HK-2 (cell line): ENCODE results near the gene WWOX.
"Not testable (repeated sequence)": the region's sequence is repeated elsewhere in the genome, so short reads cannot be mapped to it uniquely, and the experiment has no call there.

ENCODE experiments used
- DNase-seq: peaks from one replicate; pipeline ENCODE4 v3.0.0-alpha.2; 2018; ENCODE audit not compliant: unreplicated experiment

Gene WWOX

GRCh38 chr16:78099271-78100111 is at the start of gene WWOX:
WWOX (plus strand) TSS chr16:78099654.
- peak; percentile 96 for DNase-seq

GRCh38 chr16:78050734-78051400 is 48.6 kb upstream of the WWOX start:
- DNase-seq: no peak

GRCh38 chr16:78057803-78058564 is 41.5 kb upstream of the WWOX start:
- DNase-seq: no peak

- not testable (repeated sequence) for DNase-seq
Measured at GRCh38 chr16:78059806-78060205, 39.6 kb upstream of the WWOX start.

- no peak for DNase-seq
Measured at GRCh38 chr16:78060295-78060694, 39.2 kb upstream of the WWOX start.

- DNase-seq: no peak
Measured at GRCh38 chr16:78060809-78061208, 38.6 kb upstream of the WWOX start.

- no peak for DNase-seq
Measured at GRCh38 chr16:78065319-78065718, 34.1 kb upstream of the WWOX start.

- DNase-seq: no peak
Measured at GRCh38 chr16:78069913-78070312, 29.5 kb upstream of the WWOX start.

GRCh38 chr16:78072275-78072674 is 27.2 kb upstream of the WWOX start:
- no peak for DNase-seq

GRCh38 chr16:78075800-78076199 is 23.7 kb upstream of the WWOX start:
- no peak for DNase-seq

GRCh38 chr16:78081341-78081740 is 18.1 kb upstream of the WWOX start:
- no peak for DNase-seq

- DNase-seq: no peak
Measured at GRCh38 chr16:78091419-78091818, 8.0 kb upstream of the WWOX start.

- no peak for DNase-seq
Measured at GRCh38 chr16:78092758-78093157, 6.7 kb upstream of the WWOX start.

GRCh38 chr16:78094166-78094565 is 5.3 kb upstream of the WWOX start:
- no peak for DNase-seq

- no peak for DNase-seq
Measured at GRCh38 chr16:78094998-78095397, 4.5 kb upstream of the WWOX start.

- no peak for DNase-seq
Measured at GRCh38 chr16:78096386-78096785, 3.1 kb upstream of the WWOX start.

GRCh38 chr16:78097548-78097947 is 1.9 kb upstream of the WWOX start:
- DNase-seq: no peak

- no peak for DNase-seq
Measured at GRCh38 chr16:78098087-78098486, 1.4 kb upstream of the WWOX start.

GRCh38 chr16:78098595-78099270 is 721 bp upstream of the WWOX start:
- DNase-seq: no peak

GRCh38 chr16:78100112-78100467 is 636 bp downstream of the WWOX start:
- DNase-seq: no peak

- no peak for DNase-seq
Measured at GRCh38 chr16:78102122-78102660, 2.7 kb downstream of the WWOX start.

- DNase-seq: no peak
Measured at GRCh38 chr16:78102865-78103264, 3.4 kb downstream of the WWOX start.
